ENCODE data around the gene TWSG1.
"Not testable (repeated sequence)": the region's sequence is repeated elsewhere in the genome, so short reads cannot be mapped to it uniquely, and the experiment has no call there.

TWSG1 gene

GRCh38 chr18:9336827-9337226 lies 2.3 kb downstream of the TWSG1 start:
- DNase-seq, result no peak

DNA sequence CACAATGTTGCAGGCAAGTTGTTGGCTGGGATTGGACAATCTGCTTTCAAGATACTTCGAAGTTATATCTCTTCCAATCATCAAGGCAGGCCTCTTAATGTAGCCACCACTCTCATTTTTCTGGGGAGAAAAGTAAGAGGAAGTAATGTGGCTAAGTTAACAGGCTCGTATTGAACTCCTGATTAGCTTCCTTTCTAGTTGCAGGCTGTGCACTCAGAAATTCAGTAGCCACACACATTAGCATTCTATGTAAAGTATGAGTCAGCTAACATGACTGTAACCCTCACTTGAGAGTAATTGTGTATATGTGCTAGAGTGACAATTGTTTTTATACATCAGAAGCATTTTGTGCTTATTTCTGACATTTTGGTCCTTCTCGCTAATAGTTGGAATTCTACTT lies 3.3 kb downstream of the TWSG1 start:
- DNase-seq, result no peak

DNA sequence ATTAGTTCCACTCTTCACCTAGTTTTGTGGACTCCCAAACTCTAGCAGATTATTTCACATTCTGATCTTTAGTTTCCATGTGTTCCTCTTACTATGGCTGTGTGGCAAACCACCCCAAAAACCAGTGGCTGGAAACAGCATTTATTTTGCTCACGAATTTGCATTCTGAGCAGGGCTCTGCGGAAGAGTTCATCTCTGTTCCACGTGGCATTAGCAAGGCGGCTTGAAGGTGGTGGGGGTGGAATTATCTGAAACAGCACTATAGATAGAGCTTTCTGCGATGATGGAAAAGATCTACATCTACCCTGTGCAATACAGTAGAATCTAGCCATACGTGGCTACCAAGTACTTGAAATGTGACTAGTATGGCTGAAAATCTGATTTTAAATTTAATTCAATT lies 5.9 kb downstream of the TWSG1 start:
- DNase-seq, result no peak

DNA sequence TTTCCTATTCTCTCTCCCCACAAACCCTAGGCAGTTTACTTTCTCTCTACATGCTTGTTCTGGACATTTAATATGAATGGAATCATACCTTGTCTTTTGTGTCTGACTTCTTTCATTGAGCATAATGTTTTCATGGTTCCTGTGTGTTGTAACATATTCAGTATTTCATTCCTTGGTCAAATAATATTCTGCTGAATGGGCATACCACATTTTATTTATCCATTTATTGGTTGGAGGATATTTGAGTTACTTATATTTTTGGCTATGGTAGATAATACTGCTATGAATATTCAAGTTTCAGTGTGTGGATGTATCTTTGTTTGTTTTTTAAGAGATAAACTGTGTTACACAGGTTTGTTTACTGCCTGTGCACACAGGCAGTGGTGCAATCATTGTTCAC lies 9.0 kb downstream of the TWSG1 start:
- no peak for DNase-seq

DNA sequence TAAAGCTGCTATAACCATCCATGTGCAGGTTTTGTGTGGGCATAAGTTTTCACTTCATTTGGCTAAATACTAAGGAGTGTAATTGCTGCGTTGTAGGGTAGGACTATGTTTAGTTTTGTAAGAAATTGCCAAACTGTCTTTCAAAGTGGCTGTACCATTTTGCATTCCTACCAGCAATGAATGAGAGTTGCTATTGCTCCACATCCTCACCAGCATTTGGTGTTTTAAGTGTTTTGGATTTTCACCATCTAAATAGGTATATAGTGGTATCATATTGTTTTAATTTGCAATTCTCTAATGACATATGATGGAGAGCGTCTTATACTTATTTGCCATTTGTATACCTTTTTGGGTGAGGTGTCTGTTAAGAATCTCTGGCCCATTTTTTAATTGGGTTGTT lies 12.2 kb downstream of the TWSG1 start:
- DNase-seq, result no peak

- no peak for DNase-seq
Observed at GRCh38 chr18:9348079-9348671, 13.6 kb downstream of the TWSG1 start.

GRCh38 chr18:9348766-9349165 lies 14.2 kb downstream of the TWSG1 start:
- DNase-seq, result no peak

- DNase-seq, result no peak
Observed at GRCh38 chr18:9353596-9353995, 19.0 kb downstream of the TWSG1 start.

GRCh38 chr18:9354256-9354655 lies 19.7 kb downstream of the TWSG1 start:
- DNase-seq, result no peak

DNA sequence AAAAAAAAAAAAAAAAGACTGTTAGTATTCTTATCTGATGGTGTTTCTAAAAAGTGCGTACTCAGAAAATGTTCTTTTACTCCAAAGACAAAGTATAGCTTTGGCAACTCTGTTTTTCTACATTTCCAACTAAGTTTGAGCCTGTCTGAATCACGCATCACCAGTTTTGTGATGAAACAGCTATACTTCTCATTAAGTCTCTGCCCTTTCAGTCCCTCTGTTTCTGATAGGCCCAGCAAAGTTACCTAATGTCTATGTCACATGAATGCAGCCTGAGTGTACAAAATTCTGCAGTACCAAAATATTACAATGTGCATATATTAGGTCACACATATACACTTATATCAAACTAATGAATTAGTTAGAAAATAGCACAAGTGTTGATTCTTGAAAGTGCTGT lies 22.4 kb downstream of the TWSG1 start:
- DNase-seq, result no peak

DNA sequence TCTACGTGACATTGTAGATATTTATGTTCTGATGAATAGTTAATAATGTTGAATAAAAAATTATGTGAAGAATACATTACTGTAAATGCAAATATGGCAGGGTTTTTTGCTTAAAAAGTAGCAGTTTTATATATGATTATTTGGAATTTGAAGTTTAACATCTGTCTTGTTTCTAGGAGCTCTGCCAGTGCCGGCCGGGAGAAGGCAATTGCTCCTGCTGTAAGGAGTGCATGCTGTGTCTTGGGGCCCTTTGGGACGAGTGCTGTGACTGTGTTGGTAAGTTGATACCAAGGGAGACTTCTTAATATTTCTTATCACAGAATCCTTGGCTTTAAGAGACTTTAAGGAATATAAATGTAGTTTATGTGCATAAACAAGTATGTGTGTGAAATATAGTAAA lies 25.2 kb downstream of the TWSG1 start:
- no peak for DNase-seq

GRCh38 chr18:9361191-9361590 lies 26.6 kb downstream of the TWSG1 start:
- DNase-seq, result no peak

- DNase-seq, result no peak
Observed at GRCh38 chr18:9362869-9363268, 28.3 kb downstream of the TWSG1 start.

DNA sequence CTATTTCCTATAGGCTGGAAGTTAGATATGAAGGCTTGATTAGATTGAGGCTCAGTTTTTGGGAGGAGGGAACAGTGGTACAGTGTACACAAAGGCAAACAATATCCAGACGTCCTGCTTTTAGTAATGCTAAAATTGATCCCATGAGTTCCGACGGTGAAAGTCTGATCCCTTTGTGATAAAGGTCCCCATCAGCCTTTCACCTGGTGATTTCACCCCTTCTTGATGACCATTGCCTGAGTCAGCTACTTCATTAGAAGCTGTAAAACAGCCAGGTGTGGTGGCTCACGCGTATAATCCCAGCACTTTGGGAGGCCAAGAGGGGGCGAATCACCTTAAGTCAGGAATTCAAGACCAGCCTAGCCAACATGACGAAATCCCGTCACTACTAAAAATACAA lies 29.7 kb downstream of the TWSG1 start:
- no peak for DNase-seq

DNA sequence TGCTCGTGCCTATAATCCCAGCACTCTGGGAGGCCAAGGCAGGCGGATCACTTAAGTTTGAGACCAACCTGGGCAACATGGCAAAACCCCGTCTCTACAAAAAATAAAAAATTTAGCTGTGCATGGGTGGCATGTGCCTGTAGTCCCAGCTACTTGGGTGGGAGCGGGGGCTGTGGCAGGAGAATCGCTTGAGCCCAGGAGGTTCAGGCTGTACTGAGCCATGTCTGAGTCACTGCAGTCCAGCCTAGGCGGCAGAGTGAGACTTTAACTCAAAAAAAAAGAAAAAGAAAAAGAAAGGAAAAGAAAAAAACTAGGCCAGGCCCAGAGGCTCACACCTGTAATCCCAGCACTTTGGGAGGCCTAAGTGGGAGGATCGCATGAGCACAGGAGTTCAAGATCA lies 30.8 kb downstream of the TWSG1 start:
- no peak for DNase-seq

DNA sequence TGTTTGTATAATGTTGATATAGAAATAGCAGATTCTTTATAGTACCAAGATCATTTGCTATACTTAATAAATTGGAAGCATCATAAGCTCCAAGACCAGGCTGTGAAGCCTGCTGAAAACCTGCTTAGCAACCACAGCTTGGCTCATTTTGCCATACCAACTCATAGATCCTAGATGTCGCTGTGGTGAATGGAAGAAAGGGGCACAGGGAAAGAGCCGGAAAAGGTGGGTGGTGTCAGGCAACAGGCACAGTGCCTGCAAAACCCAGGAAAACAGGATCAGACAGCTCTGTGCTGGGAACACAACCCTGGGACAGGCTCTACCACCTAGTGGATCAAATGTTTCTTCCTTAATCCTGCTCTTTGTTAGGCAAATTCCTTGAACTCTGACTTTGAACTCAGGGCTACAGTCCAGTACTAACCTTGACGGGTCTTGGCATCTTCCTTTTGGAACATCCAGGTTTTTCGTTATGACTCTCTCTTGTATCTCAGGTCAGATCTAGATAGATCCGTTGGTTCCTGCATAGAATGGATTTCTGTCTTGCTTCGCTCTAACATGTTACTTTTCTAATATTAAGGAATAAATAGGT lies 31.6 kb downstream of the TWSG1 start:
- no peak for DNase-seq

DNA sequence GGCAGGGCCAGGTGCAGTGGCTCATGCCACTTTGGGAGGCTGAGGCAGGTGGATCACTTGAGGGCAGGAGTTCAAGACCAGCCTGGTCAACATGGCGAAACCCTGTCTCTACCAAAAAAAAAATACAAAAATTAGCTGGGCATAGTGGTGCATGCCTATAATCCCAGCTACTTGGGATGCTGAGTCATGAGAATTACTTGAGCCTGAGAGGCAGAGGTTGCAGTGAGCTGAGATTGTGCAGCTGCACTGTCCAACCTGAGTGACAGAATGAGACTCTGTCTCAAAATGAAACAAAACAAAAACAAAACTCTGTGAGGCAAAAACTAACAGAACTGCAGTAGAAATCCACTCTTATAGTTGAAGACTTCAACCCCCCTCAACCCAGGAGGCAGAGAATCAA lies 38.7 kb downstream of the TWSG1 start:
- DNase-seq, result not testable (repeated sequence)

- no peak for DNase-seq
Observed at GRCh38 chr18:9379118-9379517, 44.5 kb downstream of the TWSG1 start.

GRCh38 chr18:9380101-9380500 lies 45.5 kb downstream of the TWSG1 start:
- no peak for DNase-seq

- DNase-seq, result no peak
Observed at GRCh38 chr18:9380621-9381395, 46.2 kb downstream of the TWSG1 start.

- DNase-seq, result no peak
Observed at GRCh38 chr18:9386879-9387278, 52.3 kb downstream of the TWSG1 start.

- no peak for DNase-seq
Observed at GRCh38 chr18:9387891-9388290, 53.3 kb downstream of the TWSG1 start.

GRCh38 chr18:9389706-9390105 lies 55.1 kb downstream of the TWSG1 start:
- DNase-seq, result no peak

DNA sequence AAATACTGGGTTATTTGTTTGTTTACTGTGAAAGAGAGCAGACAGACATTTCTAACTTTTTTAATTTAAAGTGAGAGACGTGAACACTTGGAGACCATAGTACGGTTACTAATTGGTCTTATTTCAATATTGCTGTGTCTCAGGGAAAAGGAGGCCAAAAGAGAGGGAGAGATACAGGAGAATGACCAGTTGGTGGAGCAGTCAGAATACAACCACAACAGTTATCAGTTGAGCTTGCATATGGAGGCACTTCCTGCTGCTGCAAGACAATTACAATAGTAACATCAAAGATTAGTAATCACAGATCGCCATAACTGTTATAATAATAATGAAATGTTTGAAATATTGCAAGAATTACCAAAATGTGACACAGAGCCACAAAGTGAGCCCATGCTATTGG lies 58.2 kb downstream of the TWSG1 start:
- DNase-seq, result no peak

DNA sequence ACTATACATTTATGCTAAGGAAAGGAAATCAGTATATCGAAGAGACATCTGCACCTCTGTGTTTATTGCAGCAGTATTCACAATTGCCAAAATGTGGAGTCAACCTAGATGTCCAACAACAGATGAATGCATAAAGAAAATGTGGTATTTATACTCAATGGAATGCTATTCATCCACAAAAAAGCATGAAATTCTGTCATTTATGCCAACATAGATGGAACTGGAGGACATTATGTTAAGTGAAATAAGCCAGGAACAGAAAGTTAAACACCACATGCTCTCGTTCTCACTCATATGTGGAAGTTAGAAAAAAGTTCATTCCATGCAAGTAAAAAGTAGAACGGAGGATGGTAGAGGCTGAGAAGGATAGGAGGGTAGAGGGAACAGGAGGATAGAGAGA lies 59.5 kb downstream of the TWSG1 start:
- no peak for DNase-seq

Measured in DMS79 (cell line).